SU-DHL-6 (cell line): ENCODE measurements around the gene CHD6.

Experiments
- H2AFZ ChIP-seq: fragments of 200-600 bp; sonication (generic); 2 replicates; pipeline ENCODE4 v1.6.1; 2014; ENCODE audit warnings: low read depth, mild to moderate bottlenecking, moderate library complexity, mixed read lengths, antibody characterized with exemption, low read length; ENCODE audit not compliant: severe bottlenecking
- H3F3A ChIP-seq: fragments of 200-600 bp; shearing (Covaris generic); 2 replicates; pipeline ENCODE4 v1.6.0; 2016; ENCODE audit warnings: antibody characterized with exemption, mild to moderate bottlenecking; ENCODE audit not compliant: insufficient read depth
- H3K27ac ChIP-seq: fragments of 200-600 bp; sonication (generic); 2 replicates; pipeline ENCODE4 v1.5.1; 2016; ENCODE audit warnings: low read depth, mild to moderate bottlenecking, low read length, moderate library complexity, mixed read lengths
- H3K27me3 ChIP-seq: fragments of 200-600 bp; sonication (generic), shearing (Covaris generic); 2 replicates; pipeline ENCODE4 v1.6.0; 2014; ENCODE audit warnings: mild to moderate bottlenecking, low read length
- H3K36me3 ChIP-seq: fragments of 200-600 bp; sonication (generic); 2 replicates; pipeline ENCODE4 v1.6.1; 2014; ENCODE audit warnings: mild to moderate bottlenecking, low read length, mixed read lengths
- H3K4me2 ChIP-seq: fragments of 300-600, 200-600 bp; shearing (Covaris generic), sonication (generic); 2 replicates; pipeline ENCODE4 v1.6.0; 2014; ENCODE audit warnings: low read length, low read depth, mild to moderate bottlenecking; ENCODE audit not compliant: poor library complexity, severe bottlenecking
- H3K4me3 ChIP-seq: fragments of 200-600 bp; sonication (generic); 2 replicates; pipeline ENCODE4 v1.5.1; 2014; ENCODE audit warnings: antibody characterized with exemption, low read length, mild to moderate bottlenecking, mixed read lengths; ENCODE audit not compliant: insufficient read depth, poor library complexity, severe bottlenecking
- H3K79me2 ChIP-seq: fragments of 200-600 bp; sonication (generic); 2 replicates; pipeline ENCODE4 v1.6.1; 2014; ENCODE audit warnings: mild to moderate bottlenecking, low read length, moderate library complexity; ENCODE audit not compliant: insufficient read depth
- H3K9ac ChIP-seq: fragments of 200-600 bp; sonication (generic); 2 replicates; pipeline ENCODE4 v1.7.0; 2014; ENCODE audit warnings: mild to moderate bottlenecking, low read length
- H3K9me2 ChIP-seq: fragments of 200-600 bp; sonication (generic); replicated peaks from 2 replicates; pipeline ENCODE4 v1.6.1; 2014; ENCODE audit warnings: low read length; ENCODE audit not compliant: insufficient read depth
- H3K9me3 ChIP-seq: fragments of 200-600 bp; sonication (generic); 2 replicates; pipeline ENCODE4 v1.6.1; 2014; ENCODE audit warnings: low read length, mixed read lengths; ENCODE audit not compliant: insufficient read depth
- H4K20me1 ChIP-seq: fragments of 200-600 bp; sonication (generic); 2 replicates; pipeline ENCODE4 v1.6.1; 2014; ENCODE audit warnings: low read depth, mild to moderate bottlenecking, antibody characterized with exemption, low read length, moderate library complexity, mixed read lengths
- CTCF ChIP-seq: fragments of 200-600 bp; sonication (generic); IDR thresholded peaks from one replicate; pipeline ENCODE4 v1.5.1; 2017; ENCODE audit warnings: antibody characterized with exemption, mild to moderate bottlenecking, low read length, moderate library complexity; ENCODE audit not compliant: insufficient read depth, poor library complexity, severe bottlenecking
- EZH2phosphoT487 ChIP-seq: fragments of 200-600 bp; sonication (generic), shearing (Covaris generic); conservative IDR thresholded peaks from 2 replicates; pipeline ENCODE4 v1.6.1; 2018; ENCODE audit warnings: mild to moderate bottlenecking, antibody characterized with exemption, low read length, moderate library complexity, mixed read lengths

CHD6 gene

GRCh38 chr20:41454250-41454649, 163.9 kb downstream of the CHD6 start:
- no peak overlapping the region for H3K4me2 ChIP-seq
- no peaks in the 10 kb centered on the region for H3K27me3 ChIP-seq
- no peak overlapping the region for H3K27ac ChIP-seq
- H4K20me1 ChIP-seq = no peaks in the 10 kb centered on the region
- H3F3A ChIP-seq = no peaks in the 10 kb centered on the region
- H3K36me3 ChIP-seq = no peaks in the 10 kb centered on the region
- H3K9me2 ChIP-seq = no peaks in the 10 kb centered on the region
- no peaks in the 10 kb centered on the region for H3K9me3 ChIP-seq
- TF ChIP-seq EZH2phosphoT487 (no peak), CTCF (no peak)
- H3K4me3 ChIP-seq = no peak overlapping the region
- H2AFZ ChIP-seq = no peak overlapping the region
- no peak overlapping the region for H3K9ac ChIP-seq
- H3K79me2 ChIP-seq = no peaks in the 10 kb centered on the region

DNA sequence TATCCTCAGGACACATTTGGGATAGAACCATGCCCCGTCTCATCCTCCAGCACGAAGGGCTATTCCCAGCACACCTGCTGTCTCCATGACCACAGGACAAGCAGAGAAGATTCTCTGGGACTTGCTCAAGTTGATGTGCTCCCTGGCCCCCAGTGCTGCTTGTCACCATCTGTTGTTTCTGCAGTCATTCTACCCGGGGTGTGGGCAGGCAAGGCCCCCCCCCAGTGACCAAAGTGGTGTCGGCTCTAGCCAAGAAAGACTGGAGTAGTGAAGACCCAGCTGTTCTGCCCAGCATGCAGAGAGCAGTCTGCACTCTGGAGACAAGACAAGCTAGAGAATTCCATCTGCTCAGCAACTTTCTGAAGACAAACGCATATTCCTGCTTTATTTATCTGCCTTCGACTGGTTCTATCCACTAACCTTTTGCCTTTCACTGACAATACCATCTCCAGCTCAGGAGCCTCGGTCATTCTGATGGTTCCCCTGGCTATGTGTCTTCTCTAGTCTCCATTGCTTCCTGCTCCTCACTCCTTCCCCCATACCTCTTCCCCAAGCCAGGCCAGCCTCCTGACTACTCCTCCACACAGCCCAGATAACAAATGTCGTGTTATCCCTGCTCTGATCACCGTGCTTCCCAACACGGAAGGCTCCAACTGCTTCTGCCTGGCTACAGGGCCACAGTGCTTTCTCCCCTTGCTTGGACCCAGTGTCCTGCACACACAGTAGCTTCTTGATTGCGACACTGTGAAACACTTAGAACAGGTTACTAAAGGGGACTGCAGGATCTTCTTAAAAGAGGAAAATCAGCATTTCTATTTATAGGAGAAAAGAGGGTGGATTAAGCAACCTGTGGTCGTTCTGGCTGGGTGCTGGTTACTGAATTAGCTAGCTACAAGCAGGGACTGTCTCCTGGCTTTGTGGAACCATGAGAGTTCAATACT, 164.9 kb downstream of the CHD6 start:
- Histone ChIP-seq H3K36me3 (no peaks in the 10 kb centered on the region), H3K27ac (no peak overlapping the region), H3K4me3 (no peak overlapping the region), H3K79me2 (no peaks in the 10 kb centered on the region), H3K4me2 (no peak overlapping the region), H2AFZ (no peak overlapping the region), H4K20me1 (no peaks in the 10 kb centered on the region), H3K9me2 (no peaks in the 10 kb centered on the region), H3K9ac (no peak overlapping the region), H3K9me3 (no peaks in the 10 kb centered on the region), H3F3A (no peaks in the 10 kb centered on the region), H3K27me3 (no peaks in the 10 kb centered on the region)
- TF ChIP-seq CTCF = no peak
- TF ChIP-seq EZH2phosphoT487 = no peak

DNA sequence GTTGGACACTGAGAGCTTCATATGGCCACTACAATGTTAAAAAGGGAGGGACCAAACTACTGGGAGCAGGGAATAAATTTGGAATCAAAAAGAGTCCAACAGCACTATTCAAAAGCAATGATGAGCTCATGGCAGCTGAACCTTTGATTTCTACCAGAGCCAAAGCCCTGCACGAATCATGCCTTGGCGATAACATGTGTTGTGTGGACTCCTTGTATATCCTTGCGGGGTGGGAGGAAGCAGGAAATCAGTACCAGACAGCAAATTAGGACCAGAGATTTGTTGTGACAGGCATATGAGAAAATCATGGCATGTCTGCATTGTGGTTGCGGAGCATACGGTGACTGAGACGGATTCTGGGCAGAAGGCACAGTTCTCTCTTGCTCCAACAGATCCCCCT, 166.0 kb downstream of the CHD6 start:
- Histone ChIP-seq H3K27ac (no peak overlapping the region), H3K27me3 (no peaks in the 10 kb centered on the region), H4K20me1 (no peaks in the 10 kb centered on the region), H3K9me2 (no peaks in the 10 kb centered on the region), H3K79me2 (no peaks in the 10 kb centered on the region), H2AFZ (no peak overlapping the region), H3K36me3 (no peaks in the 10 kb centered on the region), H3K4me3 (no peak overlapping the region), H3K9ac (no peak overlapping the region), H3F3A (no peaks in the 10 kb centered on the region), H3K9me3 (no peaks in the 10 kb centered on the region), H3K4me2 (no peak overlapping the region)
- TF ChIP-seq EZH2phosphoT487 (no peak), CTCF (no peak)
